Common myeloid progenitor, CD34-positive (primary cell): Measurements from ENCODE around the gene UPF3A.

Experiments used
- CTCF ChIA-PET: fragments of 350-600 bp; sonication (Branson Sonifier 250); formaldehyde crosslinking; loops from one replicate; lab custom pipeline; 2021; ENCODE audit warnings: antibody characterized with exemption; lab: Charles Lee
- POLR2A ChIA-PET: fragments of 350-600 bp; sonication (Branson Sonifier 250); formaldehyde crosslinking; loops from one replicate; lab custom pipeline; 2021; ENCODE audit warnings: antibody characterized with exemption; lab: Charles Lee
- DNase-seq, 3 donors: peaks; one replicate each; pipeline versions ENCODE4 v3.0.0 to v3.0.0-alpha.2; 2013
- H3K27ac ChIP-seq, 2 experiments: 1 replicate in 1 of 2; 2 replicates in 1 of 2; pipeline ENCODE4 v1.7.0; 2013; ENCODE audit warnings: inconsistent platforms in 2 of 2, low read length in 2 of 2, mild to moderate bottlenecking in 2 of 2, low read depth in 1 of 2, moderate library complexity in 1 of 2; ENCODE audit not compliant: severe bottlenecking in 2 of 2, insufficient read depth in 1 of 2, poor library complexity in 1 of 2
- H3K27me3 ChIP-seq, 5 experiments: replicated peaks in 2 of 5; 1 replicate in 3 of 5; 2 replicates in 2 of 5; pipeline versions ENCODE4 v1.6.1 to v1.7.0; 2013; ENCODE audit warnings: low read length in 4 of 5, mild to moderate bottlenecking in 2 of 5, moderate library complexity in 2 of 5, inconsistent platforms in 1 of 5; ENCODE audit not compliant: insufficient read depth in 5 of 5, control insufficient read depth in 4 of 5
- H3K36me3 ChIP-seq, 4 experiments: 1 replicate in 2 of 4; 2 replicates in 2 of 4; pipeline versions ENCODE4 v1.6.1 to v1.7.0; 2013; ENCODE audit warnings: low read length in 3 of 4, control low read depth in 1 of 4, mild to moderate bottlenecking in 1 of 4; ENCODE audit not compliant: control insufficient read depth in 4 of 4, insufficient read depth in 4 of 4
- H3K4me1 ChIP-seq, 4 experiments: 1 replicate in 3 of 4; 2 replicates in 1 of 4; pipeline versions ENCODE4 v1.6.1 to v1.7.1; 2013; ENCODE audit warnings: low read length in 3 of 4, mild to moderate bottlenecking in 3 of 4, control low read depth in 1 of 4, inconsistent platforms in 1 of 4, moderate library complexity in 1 of 4; ENCODE audit not compliant: control insufficient read depth in 4 of 4, insufficient read depth in 4 of 4; ENCODE audit errors: control extremely low read depth in 1 of 4
- H3K4me3 ChIP-seq, 7 experiments: 1 replicate in 4 of 7; 2 replicates in 3 of 7; pipeline versions ENCODE4 v1.5.1 to v1.7.0; 2013; ENCODE audit warnings: mild to moderate bottlenecking in 7 of 7, low read length in 6 of 7, moderate library complexity in 6 of 7, inconsistent platforms in 2 of 7, low read depth in 2 of 7, control low read depth in 1 of 7; ENCODE audit not compliant: insufficient read depth in 4 of 7, control insufficient read depth in 1 of 7; ENCODE audit errors: extremely low read depth in 1 of 7
- H3K9me3 ChIP-seq, 5 experiments: 1 replicate in 4 of 5; 2 replicates in 1 of 5; pipeline versions ENCODE4 v1.6.1 to v1.7.1; 2013; ENCODE audit warnings: low read length in 4 of 5, mild to moderate bottlenecking in 2 of 5, inconsistent platforms in 1 of 5, low read depth in 1 of 5, moderate library complexity in 1 of 5; ENCODE audit not compliant: control insufficient read depth in 4 of 5, insufficient read depth in 2 of 5; ENCODE audit errors: control extremely low read depth in 1 of 5
- WGBS: methylation state at CpG from one replicate; pipeline ENCODE4 v1.1.5; 2013; ENCODE audit not compliant: insufficient coverage; 5-methylcytosine and 5-hydroxymethylcytosine counted together

Gene UPF3A

DNA sequence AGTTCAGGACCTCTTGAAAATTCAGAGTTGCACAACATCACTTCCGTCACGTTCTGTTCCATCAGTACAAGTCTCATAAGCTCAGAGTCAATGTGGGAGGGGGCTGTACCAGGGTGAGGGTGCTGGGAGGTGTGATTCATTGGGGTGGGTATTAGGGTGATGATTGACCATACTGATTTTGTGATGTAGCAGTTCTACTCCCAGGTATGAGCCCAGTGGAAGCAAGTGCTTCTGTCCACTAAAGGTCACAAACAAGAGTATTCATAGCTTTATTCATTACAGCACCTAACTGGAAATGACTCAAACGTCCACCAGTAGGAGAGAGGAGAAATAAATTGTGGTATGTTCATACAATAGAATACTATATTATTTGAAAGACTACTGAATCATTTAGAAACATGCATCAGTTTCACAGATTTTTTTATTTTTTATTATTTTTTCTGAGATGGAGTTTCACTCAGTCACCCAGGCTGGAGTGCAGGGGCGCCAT lies 12.1 kb upstream of the UPF3A start:
- POLR2A ChIA-PET = no interaction called here
- WGBS = 100% methylated on average over 2 of the region's 4 CpGs
- no peaks in the 10 kb centered on the region for H3K4me1 ChIP-seq
- peaks cover 28 to 81% (median 51%) of the 10 kb centered on the region in 4 experiments for H3K36me3 ChIP-seq
- H3K27ac ChIP-seq = no peak overlapping the region
- H3K9me3 ChIP-seq = peaks cover 0 to 3% (median 0%) of the 10 kb centered on the region in 5 experiments
- no peaks in the 10 kb centered on the region for H3K27me3 ChIP-seq
- H3K4me3 ChIP-seq = no peak overlapping the region
- DNase-seq = no peak
- CTCF ChIA-PET = interaction anchor here (1.0 kb wide), 1 partner anchor 11 kb away, joined by 3 read pairs; no protein-coding TSS in a partner anchor

DNA sequence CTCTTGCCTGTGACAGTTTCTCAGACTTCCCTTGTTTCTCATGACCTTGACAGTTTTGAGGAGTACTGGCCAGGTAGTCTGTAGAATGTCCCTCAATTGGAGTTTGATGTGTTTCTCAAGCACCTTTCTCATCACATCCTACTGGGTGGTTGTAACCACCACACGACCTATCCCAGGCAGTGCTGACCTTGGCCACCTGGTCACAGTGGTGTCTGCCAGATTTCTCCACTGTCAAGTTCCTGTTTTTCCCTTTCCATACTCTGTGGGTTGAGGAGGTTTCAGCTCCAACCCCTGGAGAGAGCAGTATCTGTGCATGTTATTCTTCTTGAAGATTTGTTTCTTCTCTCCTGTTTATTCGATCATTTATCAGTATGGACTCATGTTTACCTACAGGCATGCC lies 8.4 kb upstream of the UPF3A start:
- peaks cover 20 to 58% (median 38%) of the 10 kb centered on the region in 4 experiments for H3K36me3 ChIP-seq
- no peaks in the 10 kb centered on the region for H3K27me3 ChIP-seq
- H3K4me3 ChIP-seq = no peak overlapping the region
- 100% methylated on average over 2 of the region's 2 CpGs for WGBS
- POLR2A ChIA-PET = no interaction called here
- no peak for DNase-seq
- CTCF ChIA-PET = no interaction called here
- no peak overlapping the region for H3K27ac ChIP-seq
- H3K4me1 ChIP-seq = peaks cover 0 to 15% (median 5%) of the 10 kb centered on the region in 4 experiments
- H3K9me3 ChIP-seq = peaks cover 0 to 3% (median 0%) of the 10 kb centered on the region in 5 experiments

GRCh38 chr13:114275304-114275703 lies 6.1 kb upstream of the UPF3A start:
- Histone ChIP-seq H3K36me3 (peaks cover 10 to 43% (median 19%) of the 10 kb centered on the region in 4 experiments), H3K27ac (no peak overlapping the region), H3K9me3 (no peaks in the 10 kb centered on the region), H3K27me3 (no peaks in the 10 kb centered on the region), H3K4me3 (peak overlapping the region in 1 of 7 experiments; percentile 27), H3K4me1 (peaks cover 0 to 21% (median 11%) of the 10 kb centered on the region in 4 experiments)
- ChIA-PET POLR2A (no interaction called here), CTCF (no interaction called here)
- 50% methylated on average over 2 of the region's 7 CpGs for WGBS
- peak; percentile 39 to 72 (median 71) for DNase-seq

GRCh38 chr13:114279146-114279545 lies 2.3 kb upstream of the UPF3A start:
- Histone ChIP-seq H3K36me3 (peaks cover 0 to 32% (median 4%) of the 10 kb centered on the region in 4 experiments), H3K4me1 (peaks cover 5 to 41% (median 32%) of the 10 kb centered on the region in 4 experiments), H3K4me3 (no peak overlapping the region), H3K27ac (peak overlapping the region in 1 of 2 experiments; percentile 95), H3K9me3 (no peaks in the 10 kb centered on the region), H3K27me3 (no peaks in the 10 kb centered on the region)
- DNase-seq = no peak
- CTCF ChIA-PET = interaction anchor here (0.9 kb wide), 1 partner anchor 42 kb away, joined by 3 read pairs; no protein-coding TSS in a partner anchor
- WGBS = 94% methylated on average over 2 of the region's 4 CpGs
- POLR2A ChIA-PET = interaction anchor here (0.7 kb wide), 1 partner anchor 174 kb away, joined by 5 read pairs; no protein-coding TSS in a partner anchor

DNA sequence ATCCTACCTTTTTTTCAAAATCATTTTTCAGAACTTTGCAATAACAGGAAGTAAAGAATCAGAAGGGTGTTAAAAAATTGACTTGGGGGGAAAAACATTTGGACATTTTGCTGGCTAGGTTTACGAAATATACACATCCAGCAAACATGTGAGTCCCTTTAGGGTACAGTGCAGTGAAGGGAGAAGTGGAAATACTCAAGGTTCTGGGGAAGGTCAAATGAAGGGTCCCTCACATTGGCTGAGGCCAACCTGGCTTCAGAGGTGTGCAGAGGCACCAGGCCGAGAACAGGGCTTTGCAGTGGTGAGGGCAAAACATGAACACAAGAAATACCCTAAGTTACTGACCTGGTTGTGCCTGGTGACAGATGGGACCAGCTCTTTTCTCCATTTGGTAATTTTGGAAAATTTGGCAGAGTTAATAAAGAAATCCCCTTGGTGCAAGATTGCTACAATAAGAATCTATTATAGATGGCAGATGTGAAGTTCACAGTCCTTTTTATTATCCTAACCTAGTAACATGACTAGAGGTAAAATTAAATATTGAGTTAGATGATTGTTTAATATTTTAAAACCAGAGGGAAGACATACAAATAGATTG lies 1.5 kb upstream of the UPF3A start:
- Histone ChIP-seq H3K4me3 (peak overlapping the region in 2 of 7 experiments; percentile 19 to 23), H3K27ac (peak overlapping the region in 1 of 2 experiments; percentile 95)

DNA sequence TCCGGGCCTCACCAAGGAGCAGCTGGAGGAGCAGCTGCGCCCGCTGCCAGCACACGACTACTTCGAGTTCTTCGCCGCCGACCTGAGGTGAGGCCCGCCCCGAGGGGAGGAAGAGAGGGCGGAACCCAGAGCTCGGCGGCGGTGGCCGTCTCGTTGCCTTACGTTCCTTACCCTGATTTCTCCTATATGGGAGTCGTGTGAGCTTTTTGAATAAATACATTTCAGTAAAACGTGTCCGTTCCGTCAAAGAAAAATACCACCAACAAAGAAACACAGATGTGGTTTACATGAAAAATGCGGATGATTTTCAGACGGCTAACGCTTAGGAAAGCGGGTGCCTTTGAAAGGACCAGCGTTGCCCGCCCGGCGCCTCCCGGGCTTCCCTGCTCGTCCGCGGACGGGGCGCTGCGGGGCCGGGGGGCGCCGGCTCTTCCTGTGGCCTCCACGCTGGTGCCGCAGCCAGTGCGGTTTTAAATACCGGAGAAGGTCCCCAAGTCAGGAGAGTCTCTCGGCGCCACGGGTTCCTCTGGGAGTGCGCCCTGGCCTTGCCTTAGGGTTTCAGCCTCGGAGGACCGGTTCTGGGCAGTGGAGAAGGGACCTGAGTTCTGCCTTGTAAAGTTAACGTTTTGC lies 755 bp downstream of the UPF3A start:
- DNase-seq = peak; percentile 74 to 87 (median 79)
- under 1% methylated on average over 38 of the region's 50 CpGs for WGBS
- POLR2A ChIA-PET = interaction anchor here (1.2 kb wide), 1 partner anchor 33 kb away, joined by 4 read pairs; the partner anchor contains the start of gene CHAMP1
- H3K4me3 ChIP-seq = peak overlapping the region; percentile 54 to 93 (median 85)
- peaks cover 12 to 33% (median 17%) of the 10 kb centered on the region in 4 experiments for H3K36me3 ChIP-seq
- H3K27ac ChIP-seq = peak overlapping the region; percentile 52 to 95
- H3K9me3 ChIP-seq = no peaks in the 10 kb centered on the region
- H3K4me1 ChIP-seq = peaks cover 5 to 38% (median 23%) of the 10 kb centered on the region in 4 experiments
- no peaks in the 10 kb centered on the region for H3K27me3 ChIP-seq
- CTCF ChIA-PET = no interaction called here

More for the DNA sequence above, 1.5 kb upstream of the UPF3A start:
- Histone ChIP-seq H3K4me1 (peaks cover 5 to 38% (median 32%) of the 10 kb centered on the region in 4 experiments), H3K36me3 (peaks cover 2 to 32% (median 8%) of the 10 kb centered on the region in 4 experiments), H3K9me3 (no peaks in the 10 kb centered on the region), H3K27me3 (no peaks in the 10 kb centered on the region)
- ChIA-PET POLR2A (no interaction called here), CTCF (interaction anchor here (0.9 kb wide), 1 partner anchor 42 kb away, joined by 3 read pairs; no protein-coding TSS in a partner anchor)
- WGBS = 92% methylated on average over 2 of the region's 2 CpGs
- DNase-seq = no peak
